ENCODE results near the gene TMEM92. TPM values are rescaled to one million over a fixed set of nuclear protein-coding genes. Genes with fewer than 3 reads are reported as not detected.
"Not testable (repeated sequence)": the region's sequence is repeated elsewhere in the genome, so short reads cannot be mapped to it uniquely, and the experiment has no call there.

The TMEM92 gene
- total RNA-seq, 2 donors from 2014 or later, result 3.4 to 9.4 TPM

- intact Hi-C loops (cut with DNase I, micrococcal nuclease), result loop anchor here (2.0 to 5.0 kb wide), 2 partner anchors 70 to 71 kb away; partner anchors contain the start of gene COL1A1 (in 2 of the 2)
- no peak for ATAC-seq
- no peak for DNase-seq
Observed at GRCh38 chr17:50272246-50272645, 2.0 kb upstream of the TMEM92 start.

GRCh38 chr17:50272711-50273653 is 1.3 kb upstream of the TMEM92 start:
- intact Hi-C loops (cut with DNase I, micrococcal nuclease), result loop anchor here (2.0 to 5.0 kb wide), 2 partner anchors 71 to 72 kb away; partner anchors contain the start of gene COL1A1 (in 2 of the 2)
- ATAC-seq, result peak; percentile 56
- peak in 1 of 2 donors; percentile 69 for DNase-seq

- ATAC-seq (no peak), DNase-seq (no peak)
- intact Hi-C loops (cut with DNase I, micrococcal nuclease), result loop anchor here (2.0 to 5.0 kb wide), 2 partner anchors 71 to 73 kb away; partner anchors contain the start of gene COL1A1 (in 2 of the 2)
Observed at GRCh38 chr17:50273654-50274040, 619 bp upstream of the TMEM92 start.

GRCh38 chr17:50274897-50275221 is 593 bp downstream of the TMEM92 start:
- DNase-seq, result no peak
- ATAC-seq, result no peak
- intact Hi-C loops (cut with DNase I, micrococcal nuclease), result loop anchor here in 1 of 2 donors (5.0 kb wide), 1 partner anchor 73 kb away; the partner anchor contains the start of gene COL1A1

- DNase-seq, result no peak
- intact Hi-C loops (cut with DNase I, micrococcal nuclease), result no loop called here
- no peak for ATAC-seq
Observed at GRCh38 chr17:50275279-50275678, 1.0 kb downstream of the TMEM92 start.

GRCh38 chr17:50276588-50277356 is 2.5 kb downstream of the TMEM92 start:
- peak; percentile 25 for ATAC-seq
- intact Hi-C loops (cut with DNase I, micrococcal nuclease), result no loop called here
- no peak for DNase-seq

- intact Hi-C loops (cut with DNase I, micrococcal nuclease), result no loop called here
- no peak for DNase-seq
Observed at GRCh38 chr17:50277357-50277754, 3.1 kb downstream of the TMEM92 start.

GRCh38 chr17:50278526-50279180 is 4.4 kb downstream of the TMEM92 start:
- ATAC-seq, result no peak

More at GRCh38 chr17:50277357-50277754, 3.1 kb downstream of the TMEM92 start:
- no peak for ATAC-seq

GRCh38 chr17:50279181-50279526 is 4.9 kb downstream of the TMEM92 start:
- intact Hi-C loops (cut with DNase I, micrococcal nuclease), result no loop called here
- no peak for DNase-seq
- ATAC-seq, result no peak

More at GRCh38 chr17:50278526-50279180, 4.4 kb downstream of the TMEM92 start:
- DNase-seq, result no peak
- intact Hi-C loops (cut with DNase I, micrococcal nuclease), result no loop called here

GRCh38 chr17:50279639-50280038 is 5.4 kb downstream of the TMEM92 start:
- intact Hi-C loops (cut with DNase I, micrococcal nuclease), result no loop called here
- ATAC-seq (no peak), DNase-seq (no peak)

- DNase-seq, result peak; percentile 68 to 72
- intact Hi-C loops (cut with DNase I, micrococcal nuclease), result no loop called here
- ATAC-seq, result peak; percentile 88
Observed at GRCh38 chr17:50280068-50280467, 5.8 kb downstream of the TMEM92 start.

GRCh38 chr17:50280801-50281441 is 6.7 kb downstream of the TMEM92 start:
- no peak for ATAC-seq
- DNase-seq, result no peak
- intact Hi-C loops (cut with DNase I, micrococcal nuclease), result no loop called here

- ATAC-seq, result no peak
- intact Hi-C loops (cut with DNase I, micrococcal nuclease), result no loop called here
- DNase-seq, result no peak
Observed at GRCh38 chr17:50281739-50282401, 7.6 kb downstream of the TMEM92 start.

- intact Hi-C loops (cut with DNase I, micrococcal nuclease), result no loop called here
- DNase-seq, result no peak
- no peak for ATAC-seq
Observed at GRCh38 chr17:50283246-50283645, 9.0 kb downstream of the TMEM92 start.

- no peak for ATAC-seq
- no peak for DNase-seq
- intact Hi-C loops (cut with DNase I, micrococcal nuclease), result no loop called here
Observed at GRCh38 chr17:50283714-50284113, 9.4 kb downstream of the TMEM92 start.

- intact Hi-C loops (cut with DNase I, micrococcal nuclease), result no loop called here
- ATAC-seq, result no peak
- no peak for DNase-seq
Observed at GRCh38 chr17:50285941-50286340, 11.7 kb downstream of the TMEM92 start.

GRCh38 chr17:50287302-50287701 is 13.0 kb downstream of the TMEM92 start:
- DNase-seq; ATAC-seq; intact Hi-C loops (cut with DNase I, micrococcal nuclease): not testable (repeated sequence)

GRCh38 chr17:50288306-50288705 is 14.0 kb downstream of the TMEM92 start:
- DNase-seq (no peak), ATAC-seq (no peak)
- intact Hi-C loops (cut with DNase I, micrococcal nuclease), result no loop called here

All from left colon (tissue), 2 donors.